ENCODE measurements around the gene AGTRAP.

Gene AGTRAP

DNA sequence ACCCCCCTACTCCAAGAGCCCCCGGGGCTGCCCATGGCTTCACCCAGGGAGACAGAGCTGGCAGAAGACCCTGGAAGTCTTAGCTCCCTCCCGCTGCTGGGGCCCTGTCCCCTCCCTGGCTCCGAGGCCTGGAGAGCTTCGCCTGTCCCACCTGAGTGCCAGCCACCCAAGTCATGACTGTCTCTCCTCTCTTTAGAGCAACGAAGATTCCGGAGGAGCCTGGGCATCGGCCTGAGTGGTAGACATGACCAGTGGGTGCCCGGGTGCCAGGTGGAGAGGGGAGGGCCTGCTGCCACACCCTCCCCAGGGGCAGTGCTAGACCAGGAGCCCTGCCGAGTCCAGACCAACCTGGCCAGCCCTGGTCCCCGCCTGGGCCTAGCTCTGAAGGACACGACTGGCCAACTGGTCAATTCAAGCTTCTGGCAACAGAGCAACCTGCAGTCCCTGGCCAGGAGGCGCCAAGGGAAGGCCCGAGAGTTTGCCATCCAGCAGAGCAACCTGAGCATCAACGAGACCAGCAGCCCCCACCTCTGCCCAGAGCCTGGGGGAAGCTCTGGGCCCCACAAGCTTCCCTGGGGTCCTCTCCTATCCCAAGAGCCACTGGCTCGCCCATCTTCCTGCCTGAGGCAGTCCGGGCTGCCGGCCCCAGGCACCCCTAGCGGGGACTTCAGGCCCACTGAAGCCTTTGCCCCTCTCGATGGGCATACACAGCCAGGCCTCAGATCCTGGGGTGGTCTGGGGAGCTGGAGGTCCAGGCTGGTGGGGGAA, 29.9 kb downstream of the AGTRAP start:
- H3K9ac ChIP-seq (ENCODE audit: low read length), result no peak overlapping the region
- H2AFZ ChIP-seq (ENCODE audit: low read depth, low read length), result no peak overlapping the region
- H3K4me3 ChIP-seq (ENCODE audit: low read length), result no peak overlapping the region
- H4K20me1 ChIP-seq (ENCODE audit: insufficient read depth, low read length), result no peaks in the 10 kb centered on the region
- no peaks in the 10 kb centered on the region for H3K27me3 ChIP-seq (ENCODE audit: low read depth, low read length)
- no peak for TF ChIP-seq EZH2phosphoT487 (IDR thresholded peaks at IDR 0.05; ENCODE audit: low read depth)
- TF ChIP-seq, protein P1, sequence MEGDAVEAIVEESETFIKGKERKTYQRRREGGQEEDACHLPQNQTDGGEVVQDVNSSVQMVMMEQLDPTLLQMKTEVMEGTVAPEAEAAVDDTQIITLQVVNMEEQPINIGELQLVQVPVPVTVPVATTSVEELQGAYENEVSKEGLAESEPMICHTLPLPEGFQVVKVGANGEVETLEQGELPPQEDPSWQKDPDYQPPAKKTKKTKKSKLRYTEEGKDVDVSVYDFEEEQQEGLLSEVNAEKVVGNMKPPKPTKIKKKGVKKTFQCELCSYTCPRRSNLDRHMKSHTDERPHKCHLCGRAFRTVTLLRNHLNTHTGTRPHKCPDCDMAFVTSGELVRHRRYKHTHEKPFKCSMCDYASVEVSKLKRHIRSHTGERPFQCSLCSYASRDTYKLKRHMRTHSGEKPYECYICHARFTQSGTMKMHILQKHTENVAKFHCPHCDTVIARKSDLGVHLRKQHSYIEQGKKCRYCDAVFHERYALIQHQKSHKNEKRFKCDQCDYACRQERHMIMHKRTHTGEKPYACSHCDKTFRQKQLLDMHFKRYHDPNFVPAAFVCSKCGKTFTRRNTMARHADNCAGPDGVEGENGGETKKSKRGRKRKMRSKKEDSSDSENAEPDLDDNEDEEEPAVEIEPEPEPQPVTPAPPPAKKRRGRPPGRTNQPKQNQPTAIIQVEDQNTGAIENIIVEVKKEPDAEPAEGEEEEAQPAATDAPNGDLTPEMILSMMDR (IDR thresholded peaks at IDR 0.05; ENCODE audit: low read depth, low read length), result no peak
- H3K27ac ChIP-seq (ENCODE audit: low read length), result no peak overlapping the region
- H3K79me2 ChIP-seq (ENCODE audit: low read length), result no peaks in the 10 kb centered on the region
- no peaks in the 10 kb centered on the region for H3K36me3 ChIP-seq (replicated peaks; ENCODE audit: low read depth, low read length)
- H3K9me3 ChIP-seq (ENCODE audit: insufficient read depth, low read length), result no peaks in the 10 kb centered on the region
- H3K4me2 ChIP-seq (ENCODE audit: low read length), result no peak overlapping the region
- H3K4me1 ChIP-seq (ENCODE audit: low read length), result no peaks in the 10 kb centered on the region

DNA sequence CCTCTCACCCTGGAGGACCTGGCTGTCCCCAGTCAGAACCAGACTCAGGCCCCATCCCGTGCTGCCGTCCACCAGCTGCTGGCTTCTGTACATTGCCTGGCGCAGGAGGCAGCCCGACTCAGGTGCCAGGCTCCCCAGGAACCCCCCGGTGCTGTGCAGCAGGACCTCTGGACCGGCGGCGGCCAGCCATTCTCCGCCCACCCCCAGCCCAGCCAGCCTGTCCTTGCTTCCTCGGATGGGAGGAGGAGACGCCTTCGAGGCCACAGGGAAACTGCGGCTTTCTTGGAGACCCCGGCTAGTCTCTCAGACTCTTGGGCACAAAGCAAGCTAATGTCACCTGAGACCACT, 30.5 kb downstream of the AGTRAP start:
- H4K20me1 ChIP-seq (ENCODE audit: insufficient read depth, low read length), result no peaks in the 10 kb centered on the region
- no peaks in the 10 kb centered on the region for H3K9me3 ChIP-seq (ENCODE audit: insufficient read depth, low read length)
- TF ChIP-seq EZH2phosphoT487 (IDR thresholded peaks at IDR 0.05; ENCODE audit: low read depth), result no peak
- TF ChIP-seq, protein P1 (IDR thresholded peaks at IDR 0.05; ENCODE audit: low read depth, low read length), result no peak
- H3K9ac ChIP-seq (ENCODE audit: low read length), result no peak overlapping the region
- H3K27me3 ChIP-seq (ENCODE audit: low read depth, low read length), result no peaks in the 10 kb centered on the region
- no peak overlapping the region for H3K4me2 ChIP-seq (ENCODE audit: low read length)
- no peak overlapping the region for H3K4me3 ChIP-seq (ENCODE audit: low read length)
- H3K4me1 ChIP-seq (ENCODE audit: low read length), result no peaks in the 10 kb centered on the region
- H3K79me2 ChIP-seq (ENCODE audit: low read length), result no peaks in the 10 kb centered on the region
- H2AFZ ChIP-seq (ENCODE audit: low read depth, low read length), result no peak overlapping the region
- no peak overlapping the region for H3K27ac ChIP-seq (ENCODE audit: low read length)
- no peaks in the 10 kb centered on the region for H3K36me3 ChIP-seq (replicated peaks; ENCODE audit: low read depth, low read length)

- Histone ChIP-seq H3K9ac (ENCODE audit: low read length) (no peak overlapping the region), H3K27me3 (ENCODE audit: low read depth, low read length) (no peaks in the 10 kb centered on the region), H3K36me3 (replicated peaks; ENCODE audit: low read depth, low read length) (no peaks in the 10 kb centered on the region), H4K20me1 (ENCODE audit: insufficient read depth, low read length) (no peaks in the 10 kb centered on the region), H3K4me3 (ENCODE audit: low read length) (no peak overlapping the region), H2AFZ (ENCODE audit: low read depth, low read length) (no peak overlapping the region), H3K27ac (ENCODE audit: low read length) (no peak overlapping the region), H3K4me1 (ENCODE audit: low read length) (peaks cover 8% of the 10 kb centered on the region), H3K9me3 (ENCODE audit: insufficient read depth, low read length) (no peaks in the 10 kb centered on the region), H3K79me2 (ENCODE audit: low read length) (no peaks in the 10 kb centered on the region), H3K4me2 (ENCODE audit: low read length) (no peak overlapping the region)
- TF ChIP-seq EZH2phosphoT487 (IDR thresholded peaks at IDR 0.05; ENCODE audit: low read depth), result no peak
- TF ChIP-seq, protein P1 (IDR thresholded peaks at IDR 0.05; ENCODE audit: low read depth, low read length), result no peak
Observed at GRCh38 chr1:11767922-11768704, 32.2 kb downstream of the AGTRAP start.

DNA sequence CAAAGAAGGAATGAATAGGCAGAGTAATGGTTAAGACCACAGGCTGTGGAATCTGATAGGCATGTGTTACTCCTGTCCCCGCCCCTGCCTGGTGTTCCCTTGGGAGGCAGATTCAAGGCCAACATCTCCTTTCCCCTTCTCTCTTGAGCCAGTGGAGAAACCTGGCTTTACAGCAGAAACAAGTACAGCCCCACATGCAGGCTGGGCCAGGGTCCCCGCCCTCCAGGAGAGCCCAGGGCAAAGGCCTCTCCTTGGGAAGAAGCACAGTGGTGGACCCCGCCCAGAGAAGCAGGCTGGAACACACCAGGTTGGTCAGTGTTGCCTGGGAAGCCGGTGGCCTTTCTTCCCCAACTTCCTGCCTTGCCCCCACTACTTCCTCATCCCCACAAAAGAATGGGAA, 32.9 kb downstream of the AGTRAP start:
- Histone ChIP-seq H3K36me3 (replicated peaks; ENCODE audit: low read depth, low read length) (no peaks in the 10 kb centered on the region), H2AFZ (ENCODE audit: low read depth, low read length) (no peak overlapping the region), H3K27ac (ENCODE audit: low read length) (no peak overlapping the region), H3K9me3 (ENCODE audit: insufficient read depth, low read length) (no peaks in the 10 kb centered on the region), H3K79me2 (ENCODE audit: low read length) (no peaks in the 10 kb centered on the region), H3K4me3 (ENCODE audit: low read length) (no peak overlapping the region), H3K9ac (ENCODE audit: low read length) (no peak overlapping the region), H4K20me1 (ENCODE audit: insufficient read depth, low read length) (no peaks in the 10 kb centered on the region), H3K4me1 (ENCODE audit: low read length) (peaks cover 8% of the 10 kb centered on the region), H3K27me3 (ENCODE audit: low read depth, low read length) (no peaks in the 10 kb centered on the region), H3K4me2 (ENCODE audit: low read length) (no peak overlapping the region)
- no peak for TF ChIP-seq EZH2phosphoT487 (IDR thresholded peaks at IDR 0.05; ENCODE audit: low read depth)
- TF ChIP-seq, protein P1 (IDR thresholded peaks at IDR 0.05; ENCODE audit: low read depth, low read length), result no peak

Data from OCI-LY3 (cell line).